Measurements from ENCODE around the gene NR2F1-AS1.
A peak's percentile ranks its signal among the peaks of the same experiment; 100 is the strongest.

Gene NR2F1-AS1

DNA sequence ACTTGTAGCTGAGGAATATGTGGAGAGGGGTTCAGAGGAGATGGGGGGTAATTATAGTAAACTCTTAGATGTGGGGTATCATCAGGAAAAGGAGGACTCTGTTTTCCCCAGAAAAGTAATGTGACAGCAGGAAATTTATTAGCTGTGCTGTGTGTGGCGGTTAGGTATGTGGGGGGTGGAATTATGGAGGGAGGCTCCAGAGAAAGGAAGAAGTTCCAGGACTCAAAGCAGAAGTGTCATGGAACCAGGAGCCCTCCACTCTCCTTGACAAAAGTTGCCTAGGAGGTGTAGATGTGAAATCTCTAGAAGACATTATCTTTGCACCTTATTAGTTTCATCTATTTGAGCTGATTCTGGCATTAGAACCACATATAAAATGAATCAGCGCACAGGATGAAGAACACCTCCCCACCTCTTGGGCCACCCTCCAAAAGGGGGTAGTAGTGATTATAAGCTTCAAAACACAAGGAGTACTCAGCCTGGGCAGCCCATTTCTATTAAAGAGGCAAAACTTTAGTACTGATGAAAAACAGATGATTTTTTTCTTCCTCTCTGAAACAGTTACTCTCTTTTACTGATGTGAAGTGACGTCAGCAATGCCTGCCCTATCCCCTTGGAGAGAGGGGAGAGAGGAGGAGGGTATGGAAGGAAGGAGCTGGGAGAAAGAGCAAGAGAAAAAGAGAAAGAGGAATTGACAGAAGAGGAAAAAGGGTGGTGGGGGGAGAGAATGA is 20.2 kb upstream of the NR2F1-AS1 start:
- H3K27ac ChIP-seq = peak overlapping the region; percentile 80
- no peak for DNase-seq
- TF ChIP-seq, protein P1, sequence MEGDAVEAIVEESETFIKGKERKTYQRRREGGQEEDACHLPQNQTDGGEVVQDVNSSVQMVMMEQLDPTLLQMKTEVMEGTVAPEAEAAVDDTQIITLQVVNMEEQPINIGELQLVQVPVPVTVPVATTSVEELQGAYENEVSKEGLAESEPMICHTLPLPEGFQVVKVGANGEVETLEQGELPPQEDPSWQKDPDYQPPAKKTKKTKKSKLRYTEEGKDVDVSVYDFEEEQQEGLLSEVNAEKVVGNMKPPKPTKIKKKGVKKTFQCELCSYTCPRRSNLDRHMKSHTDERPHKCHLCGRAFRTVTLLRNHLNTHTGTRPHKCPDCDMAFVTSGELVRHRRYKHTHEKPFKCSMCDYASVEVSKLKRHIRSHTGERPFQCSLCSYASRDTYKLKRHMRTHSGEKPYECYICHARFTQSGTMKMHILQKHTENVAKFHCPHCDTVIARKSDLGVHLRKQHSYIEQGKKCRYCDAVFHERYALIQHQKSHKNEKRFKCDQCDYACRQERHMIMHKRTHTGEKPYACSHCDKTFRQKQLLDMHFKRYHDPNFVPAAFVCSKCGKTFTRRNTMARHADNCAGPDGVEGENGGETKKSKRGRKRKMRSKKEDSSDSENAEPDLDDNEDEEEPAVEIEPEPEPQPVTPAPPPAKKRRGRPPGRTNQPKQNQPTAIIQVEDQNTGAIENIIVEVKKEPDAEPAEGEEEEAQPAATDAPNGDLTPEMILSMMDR (IDR thresholded peaks at IDR 0.05; ENCODE audit: low read depth, low read length) = no peak
- H3K4me3 ChIP-seq (ENCODE audit: low read depth, low read length) = peak overlapping the region; percentile 54
- no peaks in the 10 kb centered on the region for H3K9me3 ChIP-seq (ENCODE audit: severe bottlenecking)
- H3K27me3 ChIP-seq (ENCODE audit: insufficient read depth, low read depth, severe bottlenecking) = no peaks in the 10 kb centered on the region
- H3K36me3 ChIP-seq = no peaks in the 10 kb centered on the region

DNA sequence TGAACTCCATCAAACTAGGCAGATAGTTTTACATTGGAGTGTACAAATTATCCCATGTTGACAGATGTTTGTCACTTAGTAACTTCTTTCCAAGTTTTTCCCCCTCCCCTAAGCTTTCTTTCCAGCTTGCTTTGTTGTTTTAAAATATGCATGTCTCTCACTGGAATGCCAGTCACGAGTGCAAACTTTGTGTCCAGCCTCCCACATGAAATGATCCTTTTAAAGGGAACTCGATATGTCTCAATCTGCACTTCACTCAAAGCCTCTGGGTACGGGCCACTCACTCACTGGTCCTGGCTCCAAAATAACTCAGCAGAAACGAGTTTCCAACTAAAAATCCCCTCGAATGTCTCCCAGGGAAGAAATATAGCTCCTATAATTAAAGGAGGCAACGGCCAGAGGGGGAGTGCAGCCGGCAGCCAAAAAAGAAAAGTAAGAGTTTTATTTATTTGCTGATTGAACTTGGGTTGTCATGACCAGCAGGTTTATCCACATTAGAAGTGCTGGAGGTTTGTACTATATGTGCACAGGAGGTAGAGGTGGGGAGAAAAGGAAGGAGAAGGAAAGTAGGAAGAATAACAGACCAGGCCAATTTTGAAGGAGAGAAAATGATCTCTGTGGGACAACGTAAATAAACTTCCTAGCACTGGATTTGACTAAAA is 19.5 kb upstream of the NR2F1-AS1 start:
- DNase-seq = no peak
- Histone ChIP-seq H3K4me3 (ENCODE audit: low read depth, low read length) (no peak overlapping the region), H3K9me3 (ENCODE audit: severe bottlenecking) (no peaks in the 10 kb centered on the region), H3K27me3 (ENCODE audit: insufficient read depth, low read depth, severe bottlenecking) (no peaks in the 10 kb centered on the region), H3K36me3 (no peaks in the 10 kb centered on the region), H3K27ac (peak overlapping the region; percentile 15; the same call in 1 of the 2 replicates)
- TF ChIP-seq, protein P1 (IDR thresholded peaks at IDR 0.05; ENCODE audit: low read depth, low read length) = no peak

DNA sequence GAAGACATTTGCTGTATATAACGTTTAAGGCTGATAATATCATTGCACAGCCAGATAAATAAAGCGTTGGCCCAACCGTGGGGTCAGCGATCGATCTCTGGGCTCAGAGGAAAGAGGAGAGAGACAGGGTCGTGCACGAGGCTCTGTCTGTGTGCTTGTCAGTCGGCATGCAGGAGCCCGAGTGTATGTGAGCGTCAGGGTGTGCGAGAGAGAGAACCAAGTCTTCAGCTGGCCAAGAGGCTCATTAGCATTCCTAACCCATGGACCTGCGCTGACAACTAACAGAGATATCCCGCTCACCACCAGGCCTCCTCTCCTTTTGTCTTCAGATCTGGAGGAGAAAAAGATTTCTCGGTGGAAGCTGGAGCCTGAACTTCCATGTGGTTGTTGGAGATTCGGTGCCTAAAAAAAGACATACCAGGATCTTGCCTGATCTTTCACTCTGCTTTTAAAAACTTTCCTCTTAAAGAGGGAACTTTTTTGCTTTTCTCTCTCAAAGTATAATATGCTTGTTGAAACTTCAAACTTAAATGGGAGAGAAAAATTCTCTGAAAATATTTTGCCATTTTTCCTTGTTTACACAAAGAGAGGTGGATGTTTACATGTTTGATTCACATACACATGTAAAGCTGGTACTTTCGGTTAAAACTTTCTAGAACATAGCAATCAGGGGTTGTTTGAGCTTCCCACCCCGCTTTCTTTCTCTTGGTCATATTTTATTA is 18.5 kb upstream of the NR2F1-AS1 start:
- H3K27ac ChIP-seq = no peak overlapping the region
- H3K27me3 ChIP-seq (ENCODE audit: insufficient read depth, low read depth, severe bottlenecking) = no peaks in the 10 kb centered on the region
- H3K36me3 ChIP-seq = no peaks in the 10 kb centered on the region
- H3K4me3 ChIP-seq (ENCODE audit: low read depth, low read length) = no peak overlapping the region
- DNase-seq = no peak
- TF ChIP-seq, protein P1 (IDR thresholded peaks at IDR 0.05; ENCODE audit: low read depth, low read length) = no peak
- no peaks in the 10 kb centered on the region for H3K9me3 ChIP-seq (ENCODE audit: severe bottlenecking)

DNA sequence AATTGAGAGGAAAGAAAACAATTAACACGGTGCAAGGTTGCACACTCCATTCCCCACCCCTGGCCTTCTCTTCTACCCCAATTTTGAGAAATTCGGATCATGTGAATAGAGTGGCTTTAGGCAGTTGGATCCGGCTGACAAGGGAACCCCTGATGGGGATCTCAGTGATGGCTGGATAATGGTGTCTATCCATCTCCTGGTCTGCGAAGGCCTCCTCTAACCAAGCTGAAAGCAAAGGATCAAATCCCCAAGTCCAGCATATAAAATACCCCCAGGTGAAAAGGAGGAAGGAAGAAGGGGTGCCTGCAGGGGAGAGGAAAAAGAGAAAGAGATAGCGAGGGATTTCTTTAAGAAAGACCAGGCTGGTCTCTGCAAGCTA is 18.0 kb upstream of the NR2F1-AS1 start:
- no peak for DNase-seq
- Histone ChIP-seq H3K4me3 (ENCODE audit: low read depth, low read length) (no peak overlapping the region), H3K36me3 (no peaks in the 10 kb centered on the region), H3K27me3 (ENCODE audit: insufficient read depth, low read depth, severe bottlenecking) (no peaks in the 10 kb centered on the region), H3K27ac (no peak overlapping the region), H3K9me3 (ENCODE audit: severe bottlenecking) (no peaks in the 10 kb centered on the region)
- TF ChIP-seq, protein P1 (IDR thresholded peaks at IDR 0.05; ENCODE audit: low read depth, low read length) = no peak

DNA sequence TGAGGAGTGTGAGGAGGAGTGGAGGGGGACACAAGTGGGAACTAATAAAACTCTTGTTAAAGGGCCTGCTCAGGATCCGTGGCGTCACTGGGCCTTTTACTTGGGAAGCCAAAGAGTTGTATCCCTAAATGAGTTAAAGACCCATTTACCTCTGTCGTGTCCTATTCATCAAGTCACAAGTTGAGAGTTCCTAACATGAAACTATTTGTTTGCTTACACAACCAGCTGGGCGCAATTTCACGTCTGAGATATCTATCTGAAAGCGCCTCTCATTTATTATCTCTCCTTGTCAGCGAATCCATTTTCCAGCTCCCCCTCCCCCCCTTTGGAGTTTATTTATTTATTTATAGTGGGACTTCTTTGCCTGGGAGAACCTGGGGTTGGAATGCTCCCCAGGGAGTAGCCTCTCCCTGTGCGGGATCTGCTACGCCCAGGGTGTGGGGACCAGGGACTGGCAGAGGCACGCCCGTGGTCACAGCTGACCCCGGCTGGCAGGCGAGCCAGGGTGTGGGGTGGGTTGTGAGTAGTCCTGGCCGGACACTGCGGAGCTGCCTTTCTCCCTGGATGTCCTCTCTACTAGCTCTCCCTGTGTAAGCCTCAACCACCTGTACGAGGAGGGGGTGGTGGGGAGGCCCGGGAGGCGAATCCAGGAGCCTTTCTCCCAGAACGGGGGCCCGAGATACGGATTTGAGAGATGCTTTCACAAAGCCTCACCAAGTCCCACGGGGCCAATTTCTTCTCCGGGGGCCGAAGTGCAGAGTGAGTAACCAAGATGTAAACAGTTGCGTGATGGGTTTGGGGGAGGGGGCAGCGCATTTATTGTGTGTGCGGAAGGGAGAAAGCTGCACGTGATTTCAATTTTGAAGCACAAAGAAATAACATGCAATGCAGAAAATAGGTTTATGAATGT is 17.3 kb upstream of the NR2F1-AS1 start:
- no peaks in the 10 kb centered on the region for H3K9me3 ChIP-seq (ENCODE audit: severe bottlenecking)
- no peak overlapping the region for H3K4me3 ChIP-seq (ENCODE audit: low read depth, low read length)
- DNase-seq = no peak
- H3K27me3 ChIP-seq (ENCODE audit: insufficient read depth, low read depth, severe bottlenecking) = no peaks in the 10 kb centered on the region
- no peaks in the 10 kb centered on the region for H3K36me3 ChIP-seq
- TF ChIP-seq, protein P1 (IDR thresholded peaks at IDR 0.05; ENCODE audit: low read depth, low read length) = no peak
- no peak overlapping the region for H3K27ac ChIP-seq
